Mesendoderm (in vitro differentiated cells): ENCODE measurements around the gene ZNF646.

ENCODE experiments used
- DNase-seq: peaks from one replicate; pipeline ENCODE4 v3.0.0; 2013
- H2AK5ac ChIP-seq: 2 replicates; pipeline ENCODE4 v1.6.1; 2013; ENCODE audit warnings: low read length, inconsistent platforms
- H2BK120ac ChIP-seq: 2 replicates; pipeline ENCODE4 v1.6.1; 2013; ENCODE audit warnings: low read depth, mild to moderate bottlenecking, low read length, moderate library complexity, mixed read lengths
- H2BK15ac ChIP-seq: replicated peaks from 2 replicates; pipeline ENCODE4 v1.6.1; 2013; ENCODE audit warnings: low read depth, mild to moderate bottlenecking, moderate library complexity
- H2BK5ac ChIP-seq: 2 replicates; pipeline ENCODE4 v1.6.1; 2013; ENCODE audit warnings: low read length, inconsistent platforms
- H3K18ac ChIP-seq: 2 replicates; pipeline ENCODE4 v1.6.1; 2013; ENCODE audit warnings: mild to moderate bottlenecking, low read length, mixed read lengths
- H3K23ac ChIP-seq: one replicate; pipeline ENCODE4 v1.6.1; 2013; ENCODE audit warnings: low read length
- H3K27ac ChIP-seq: 2 replicates; pipeline ENCODE4 v1.5.1; 2013; ENCODE audit warnings: low read depth, mild to moderate bottlenecking, inconsistent platforms, low read length, moderate library complexity
- H3K27me3 ChIP-seq: 2 replicates; pipeline ENCODE4 v1.6.1; 2013; ENCODE audit warnings: low read length, control low read depth, mild to moderate bottlenecking, inconsistent platforms; ENCODE audit not compliant: insufficient read depth, poor library complexity
- H3K36me3 ChIP-seq: 2 replicates; pipeline ENCODE4 v1.6.1; 2013; ENCODE audit warnings: low read length, inconsistent platforms; ENCODE audit not compliant: control insufficient read depth, insufficient read depth
- H3K4ac ChIP-seq: one replicate; pipeline ENCODE4 v1.6.1; 2013; ENCODE audit warnings: low read depth, mild to moderate bottlenecking, low read length, moderate library complexity
- H3K4me1 ChIP-seq: 2 replicates; pipeline ENCODE4 v1.6.1; 2013; ENCODE audit warnings: low read depth, low read length, inconsistent platforms; ENCODE audit not compliant: control insufficient read depth
- H3K4me2 ChIP-seq: 2 replicates; pipeline ENCODE4 v1.6.1; 2013; ENCODE audit warnings: low read length
- H3K4me3 ChIP-seq: 2 replicates; pipeline ENCODE4 v1.5.1; 2013; ENCODE audit warnings: mild to moderate bottlenecking, low read length
- H3K56ac ChIP-seq: one replicate; pipeline ENCODE4 v1.6.1; 2013; ENCODE audit warnings: low read length
- H3K79me1 ChIP-seq: 2 replicates; pipeline ENCODE4 v1.6.1; 2013; ENCODE audit warnings: low read length, inconsistent platforms
- H3K79me2 ChIP-seq: 2 replicates; pipeline ENCODE4 v1.6.1; 2013; ENCODE audit warnings: mild to moderate bottlenecking, low read length; ENCODE audit not compliant: control insufficient read depth, insufficient read depth
- H3K9ac ChIP-seq: 2 replicates; pipeline ENCODE4 v1.6.1; 2013; ENCODE audit warnings: low read length, inconsistent platforms
- H4K5ac ChIP-seq: one replicate; pipeline ENCODE4 v1.6.1; 2013; ENCODE audit warnings: low read length
- H4K8ac ChIP-seq: one replicate; pipeline ENCODE4 v1.6.1; 2013; ENCODE audit warnings: low read depth, mild to moderate bottlenecking, control low read depth, low read length, moderate library complexity
- WGBS: extraction: QIAGEN DNeasy Blood & Tissue Kit; methylation state at CpG from one replicate; pipeline ENCODE4 v1.1.7; 2013; ENCODE audit warnings: low lambda C conversion rate, missing lambda C conversion rate; ENCODE audit not compliant: insufficient coverage; ENCODE audit errors: extremely low coverage; 5-methylcytosine and 5-hydroxymethylcytosine counted together

The ZNF646 gene

GRCh38 chr16:31127182-31127581 is 53.0 kb downstream of the ZNF646 start:
- Histone ChIP-seq H3K36me3 (peaks cover 1% of the 10 kb centered on the region), H2BK120ac (no peak overlapping the region), H3K4me1 (no peaks in the 10 kb centered on the region), H3K79me1 (no peaks in the 10 kb centered on the region), H3K4me3 (no peak overlapping the region), H3K4ac (no peak overlapping the region), H2AK5ac (no peak overlapping the region), H3K27ac (no peak overlapping the region), H3K18ac (no peak overlapping the region), H4K5ac (no peak overlapping the region), H4K8ac (no peak overlapping the region), H2BK15ac (no peak overlapping the region), H3K4me2 (no peak overlapping the region), H3K56ac (no peak overlapping the region), H3K23ac (no peak overlapping the region), H2BK5ac (no peak overlapping the region), H3K9ac (no peak overlapping the region), H3K79me2 (no peaks in the 10 kb centered on the region), H3K27me3 (no peaks in the 10 kb centered on the region)
- no peak for DNase-seq
- no CpG with 5 or more reads among the region's 13 CpGs for WGBS

- peaks cover 4% of the 10 kb centered on the region for H3K36me3 ChIP-seq
- no peak overlapping the region for H3K27ac ChIP-seq
- no peaks in the 10 kb centered on the region for H3K4me1 ChIP-seq
Measured at GRCh38 chr16:31128711-31129567, 54.7 kb downstream of the ZNF646 start.

GRCh38 chr16:31129568-31130335 is 55.5 kb downstream of the ZNF646 start:
- Histone ChIP-seq H3K27ac (no peak overlapping the region), H3K18ac (no peak overlapping the region), H2AK5ac (no peak overlapping the region), H3K27me3 (no peaks in the 10 kb centered on the region), H2BK15ac (no peak overlapping the region), H3K79me2 (peaks cover 17% of the 10 kb centered on the region), H4K8ac (no peak overlapping the region), H3K23ac (no peak overlapping the region), H3K4me1 (no peaks in the 10 kb centered on the region), H2BK120ac (no peak overlapping the region), H3K4me2 (no peak overlapping the region), H3K9ac (no peak overlapping the region), H3K4me3 (no peak overlapping the region), H3K4ac (no peak overlapping the region), H2BK5ac (no peak overlapping the region), H4K5ac (no peak overlapping the region), H3K79me1 (peaks cover 14% of the 10 kb centered on the region), H3K56ac (no peak overlapping the region), H3K36me3 (peaks cover 4% of the 10 kb centered on the region)
- no peak for DNase-seq
- whole genome bisulfite sequencing, result no CpG with 5 or more reads among the region's 29 CpGs

More at GRCh38 chr16:31128711-31129567, 54.7 kb downstream of the ZNF646 start:
- Histone ChIP-seq H2BK15ac (no peak overlapping the region), H3K18ac (no peak overlapping the region), H3K56ac (no peak overlapping the region), H3K79me1 (peaks cover 11% of the 10 kb centered on the region), H3K27me3 (no peaks in the 10 kb centered on the region), H4K5ac (no peak overlapping the region), H3K4me2 (no peak overlapping the region), H3K4me3 (no peak overlapping the region), H3K79me2 (peaks cover 10% of the 10 kb centered on the region), H3K9ac (no peak overlapping the region), H3K23ac (no peak overlapping the region), H2BK5ac (no peak overlapping the region), H2AK5ac (no peak overlapping the region), H3K4ac (no peak overlapping the region), H2BK120ac (no peak overlapping the region), H4K8ac (no peak overlapping the region)
- WGBS, result no CpG with 5 or more reads among the region's 14 CpGs
- DNase-seq, result no peak

GRCh38 chr16:31130336-31130891 is 56.2 kb downstream of the ZNF646 start:
- Histone ChIP-seq H3K4ac (no peak overlapping the region), H3K36me3 (peaks cover 4% of the 10 kb centered on the region), H4K8ac (no peak overlapping the region), H2BK120ac (no peak overlapping the region), H2AK5ac (no peak overlapping the region), H3K27me3 (no peaks in the 10 kb centered on the region), H3K56ac (no peak overlapping the region), H4K5ac (no peak overlapping the region), H3K79me2 (peaks cover 17% of the 10 kb centered on the region), H2BK5ac (no peak overlapping the region), H3K4me3 (no peak overlapping the region), H3K27ac (no peak overlapping the region), H3K79me1 (peaks cover 14% of the 10 kb centered on the region), H3K4me1 (no peaks in the 10 kb centered on the region), H3K4me2 (no peak overlapping the region), H3K18ac (no peak overlapping the region), H3K23ac (no peak overlapping the region), H2BK15ac (no peak overlapping the region), H3K9ac (no peak overlapping the region)
- WGBS, result no CpG with 5 or more reads among the region's 10 CpGs
- DNase-seq, result no peak

- Histone ChIP-seq H3K27me3 (no peaks in the 10 kb centered on the region), H3K18ac (no peak overlapping the region), H3K56ac (peak overlapping the region; percentile 5), H2AK5ac (no peak overlapping the region), H3K79me1 (peaks cover 16% of the 10 kb centered on the region), H4K8ac (no peak overlapping the region), H3K79me2 (peaks cover 17% of the 10 kb centered on the region), H4K5ac (no peak overlapping the region), H3K27ac (no peak overlapping the region), H3K4me1 (peaks cover 2% of the 10 kb centered on the region), H3K4me3 (no peak overlapping the region), H3K4me2 (no peak overlapping the region), H3K9ac (peak overlapping the region; percentile 15), H2BK120ac (no peak overlapping the region), H2BK15ac (no peak overlapping the region), H3K4ac (no peak overlapping the region), H3K23ac (no peak overlapping the region), H2BK5ac (no peak overlapping the region), H3K36me3 (peaks cover 4% of the 10 kb centered on the region)
- peak; percentile 83 for DNase-seq
- WGBS, result no CpG with 5 or more reads among the region's 6 CpGs
Measured at GRCh38 chr16:31130899-31131298, 56.7 kb downstream of the ZNF646 start.
